ENCODE results near the gene MGAM2. TPM values are rescaled to one million over a fixed set of nuclear protein-coding genes. Genes with fewer than 3 reads are reported as not detected.
"Not testable (repeated sequence)": the region's sequence is repeated elsewhere in the genome, so short reads cannot be mapped to it uniquely, and the experiment has no call there.

MGAM2 gene
- total and polyA plus RNA-seq, 10 of the 15 experiments (the other 5 are each of a cell fraction or from before 2014, with no cell fraction given): 0.01 to 0.16 (median 0.03) TPM; not detected in 6

- BruUV-seq (replicated peaks); POLR2A ChIA-PET: not testable (repeated sequence)
- 57% methylated on average over 6 of the region's 6 CpGs for WGBS (ENCODE audit: insufficient coverage, insufficient replicate concordance, low lambda C conversion rate, missing lambda C conversion rate)
Measured at GRCh38 chr7:142101794-142102193, 9.7 kb upstream of the MGAM2 start.

GRCh38 chr7:142104550-142105527 lies 6.7 kb upstream of the MGAM2 start:
- CTCF ChIA-PET: no interaction called here
- BruUV-seq (replicated peaks): no TSS peak
- Histone ChIP-seq H3K4me3 (no peak overlapping the region), H3K4me1 (ENCODE audit: control insufficient read depth, insufficient read depth, low read length) (no peaks in the 10 kb centered on the region), H4K20me1 (ENCODE audit: control insufficient read depth, insufficient read depth) (no peaks in the 10 kb centered on the region), H3K27me3 (replicated peaks in 1 of 2; ENCODE audit: control insufficient read depth in 2 of 2, insufficient read depth in 2 of 2, low read length in 1 of 2) (no peaks in the 10 kb centered on the region), H3K79me2 (ENCODE audit: control insufficient read depth, insufficient read depth, low read length) (no peaks in the 10 kb centered on the region), H2AFZ (ENCODE audit: control insufficient read depth, low read depth, low read length) (no peak overlapping the region), H3K4me2 (ENCODE audit: control insufficient read depth, insufficient read depth) (no peak overlapping the region), H3K9me3 (replicated peaks; ENCODE audit: control insufficient read depth, insufficient read depth, low read length) (no peaks in the 10 kb centered on the region), H3K27ac (ENCODE audit: control insufficient read depth, insufficient read depth) (no peak overlapping the region), H3K9ac (ENCODE audit: control insufficient read depth, insufficient read depth, low read length) (no peak overlapping the region), H3K36me3 (ENCODE audit: control insufficient read depth in 2 of 2, insufficient read depth in 2 of 2, low read length in 1 of 2) (no peaks in the 10 kb centered on the region)
- in situ Hi-C loops (cut with MboI): loop anchor here (5.0 kb wide), 1 partner anchor 43 kb away; no protein-coding TSS in a partner anchor
- TF ChIP-seq NFIC (IDR thresholded peaks at IDR 0.05; ENCODE audit: low read depth, low read length) (no peak), SPI1 (IDR thresholded peaks at IDR 0.05; ENCODE audit: borderline replicate concordance, insufficient read depth, low read depth, low read length) (no peak), CBX3 (IDR thresholded peaks at IDR 0.05; ENCODE audit: borderline replicate concordance, low read depth) (no peak), USF1 (IDR thresholded peaks at IDR 0.05; ENCODE audit: borderline replicate concordance, extremely low read length, insufficient read depth, low read depth, low read length) (no peak), MEF2A (IDR thresholded peaks at IDR 0.05; ENCODE audit: insufficient read depth, low read depth, low read length) (no peak), RB1 (IDR thresholded peaks at IDR 0.05; ENCODE audit: borderline replicate concordance) (no peak), RUNX3 (IDR thresholded peaks at IDR 0.05; ENCODE audit: low read length) (no peak), ZSCAN29 (IDR thresholded peaks at IDR 0.05) (no peak), BCL11A (IDR thresholded peaks at IDR 0.05; ENCODE audit: low read depth, low read length) (no peak), MTA3 (IDR thresholded peaks at IDR 0.05; ENCODE audit: borderline replicate concordance, low read length) (no peak), BHLHE40 (IDR thresholded peaks at IDR 0.05; ENCODE audit: borderline replicate concordance in 1 of 2, low read depth in 2 of 2, low read length in 1 of 2) (no peak), NFYB (IDR thresholded peaks at IDR 0.05; ENCODE audit: insufficient read depth, low read depth, low read length) (no peak), IKZF2 (IDR thresholded peaks at IDR 0.05) (no peak), TCF3 (IDR thresholded peaks at IDR 0.05; ENCODE audit: borderline replicate concordance, insufficient read depth, low read depth, low read length) (no peak), YY1 (IDR thresholded peaks at IDR 0.05; ENCODE audit: low read depth, low read length) (no peak)
- DNase-seq (ENCODE audit: low read depth, low spot score): no peak
- POLR2A ChIA-PET: no interaction called here
- no peak for ATAC-seq
- no peak for FAIRE-seq
- 44% methylated on average over 6 of the region's 6 CpGs for WGBS (ENCODE audit: insufficient coverage, insufficient replicate concordance, low lambda C conversion rate, missing lambda C conversion rate)
- RAD21 ChIA-PET (ENCODE audit: unreplicated experiment): no interaction called here
- SMC1A ChIA-PET (ENCODE audit: uncharacterized antibody, unreplicated experiment): no interaction called here
- intact Hi-C loops (cut with micrococcal nuclease; ENCODE audit: unreplicated experiment): no loop called here

More at GRCh38 chr7:142101794-142102193, 9.7 kb upstream of the MGAM2 start:
- H2AFZ ChIP-seq (ENCODE audit: control insufficient read depth, low read depth, low read length); H3K4me2 ChIP-seq (ENCODE audit: control insufficient read depth, insufficient read depth); H3K79me2 ChIP-seq (ENCODE audit: control insufficient read depth, insufficient read depth, low read length); H3K36me3 ChIP-seq (ENCODE audit: control insufficient read depth in 2 of 2, insufficient read depth in 2 of 2, low read length in 1 of 2); intact Hi-C loops (cut with micrococcal nuclease; ENCODE audit: unreplicated experiment); DNase-seq (ENCODE audit: low read depth, low spot score); H3K9me3 ChIP-seq (replicated peaks; ENCODE audit: control insufficient read depth, insufficient read depth, low read length); ATAC-seq; RAD21 ChIA-PET (ENCODE audit: unreplicated experiment); H4K20me1 ChIP-seq (ENCODE audit: control insufficient read depth, insufficient read depth); SMC1A ChIA-PET (ENCODE audit: uncharacterized antibody, unreplicated experiment); H3K4me1 ChIP-seq (ENCODE audit: control insufficient read depth, insufficient read depth, low read length); H3K9ac ChIP-seq (ENCODE audit: control insufficient read depth, insufficient read depth, low read length); FAIRE-seq; H3K27me3 ChIP-seq (replicated peaks in 1 of 2; ENCODE audit: control insufficient read depth in 2 of 2, insufficient read depth in 2 of 2, low read length in 1 of 2); H3K4me3 ChIP-seq; H3K27ac ChIP-seq (ENCODE audit: control insufficient read depth, insufficient read depth): not testable (repeated sequence)
- CTCF ChIA-PET: interaction anchor here (0.6 to 1.8 kb wide), 2 partner anchors 126 to 291 kb away, joined by 3 to 6 read pairs; no protein-coding TSS in a partner anchor
- in situ Hi-C loops (cut with MboI): loop anchor here (5.0 kb wide), 1 partner anchor 39 kb away; no protein-coding TSS in a partner anchor
